HL-60 (cell line): ENCODE results near the gene WIPF2.

ENCODE experiments used
- POLR2AphosphoS5 ChIP-seq: IDR thresholded peaks from 2 replicates; pipeline ENCODE4 v1.6.1; 2012; ENCODE audit warnings: low read depth
- REST ChIP-seq: IDR thresholded peaks from 2 replicates; pipeline ENCODE4 v1.6.1; 2012; ENCODE audit warnings: low read depth; ENCODE audit not compliant: insufficient replicate concordance
- TF ChIP-seq, protein P1 (sequence below): IDR thresholded peaks from one replicate; pipeline ENCODE4 v1.5.1; 2011; ENCODE audit warnings: low read length, control low read depth, inconsistent platforms; ENCODE audit not compliant: insufficient read depth

DNA sequence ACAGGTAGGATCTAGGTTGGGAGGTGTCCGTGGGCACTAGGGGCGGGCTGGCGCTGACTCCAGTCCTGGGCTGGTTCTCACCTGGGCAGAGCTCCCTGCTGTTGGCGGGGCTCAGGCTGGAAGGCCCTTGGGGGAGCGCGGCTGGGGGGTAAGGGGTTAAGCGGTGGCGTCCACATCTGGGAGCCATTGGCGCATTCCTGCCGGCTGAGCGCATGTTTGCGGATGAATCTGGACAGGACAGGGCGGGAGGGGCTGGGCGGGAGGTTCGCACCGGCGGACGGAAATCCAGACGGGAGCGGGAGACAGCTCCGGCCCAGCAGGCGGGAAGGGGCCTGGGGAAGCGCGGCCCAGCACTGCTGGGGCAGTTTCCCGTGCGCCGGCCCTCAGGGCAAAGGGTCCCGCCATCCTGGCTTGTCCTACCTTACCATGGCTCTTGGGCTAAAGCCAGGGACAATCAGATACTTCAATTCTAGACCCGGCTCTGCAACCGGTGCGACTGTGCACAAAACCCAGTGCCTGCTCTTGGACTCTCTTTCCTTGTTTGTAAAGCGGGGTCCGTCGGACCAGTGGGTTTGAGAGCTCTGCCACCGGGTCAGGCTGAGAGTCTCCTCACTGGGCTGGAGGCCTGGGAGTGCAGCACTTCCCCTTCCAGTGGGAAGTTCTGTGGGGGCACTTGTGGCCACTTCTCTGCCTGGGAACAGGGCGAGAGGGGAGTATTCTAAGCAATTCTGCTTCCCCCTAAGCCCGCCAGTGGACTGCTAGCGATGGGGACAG is 97.7 kb downstream of the WIPF2 start:
- TF ChIP-seq, protein P1, sequence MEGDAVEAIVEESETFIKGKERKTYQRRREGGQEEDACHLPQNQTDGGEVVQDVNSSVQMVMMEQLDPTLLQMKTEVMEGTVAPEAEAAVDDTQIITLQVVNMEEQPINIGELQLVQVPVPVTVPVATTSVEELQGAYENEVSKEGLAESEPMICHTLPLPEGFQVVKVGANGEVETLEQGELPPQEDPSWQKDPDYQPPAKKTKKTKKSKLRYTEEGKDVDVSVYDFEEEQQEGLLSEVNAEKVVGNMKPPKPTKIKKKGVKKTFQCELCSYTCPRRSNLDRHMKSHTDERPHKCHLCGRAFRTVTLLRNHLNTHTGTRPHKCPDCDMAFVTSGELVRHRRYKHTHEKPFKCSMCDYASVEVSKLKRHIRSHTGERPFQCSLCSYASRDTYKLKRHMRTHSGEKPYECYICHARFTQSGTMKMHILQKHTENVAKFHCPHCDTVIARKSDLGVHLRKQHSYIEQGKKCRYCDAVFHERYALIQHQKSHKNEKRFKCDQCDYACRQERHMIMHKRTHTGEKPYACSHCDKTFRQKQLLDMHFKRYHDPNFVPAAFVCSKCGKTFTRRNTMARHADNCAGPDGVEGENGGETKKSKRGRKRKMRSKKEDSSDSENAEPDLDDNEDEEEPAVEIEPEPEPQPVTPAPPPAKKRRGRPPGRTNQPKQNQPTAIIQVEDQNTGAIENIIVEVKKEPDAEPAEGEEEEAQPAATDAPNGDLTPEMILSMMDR: no peak
- no peak for TF ChIP-seq POLR2AphosphoS5
- TF ChIP-seq REST: no peak
